ENCODE results near the gene GPER1.
"Not testable (repeated sequence)": the region's sequence is repeated elsewhere in the genome, so short reads cannot be mapped to it uniquely, and the experiment has no call there.

The GPER1 gene

DNA sequence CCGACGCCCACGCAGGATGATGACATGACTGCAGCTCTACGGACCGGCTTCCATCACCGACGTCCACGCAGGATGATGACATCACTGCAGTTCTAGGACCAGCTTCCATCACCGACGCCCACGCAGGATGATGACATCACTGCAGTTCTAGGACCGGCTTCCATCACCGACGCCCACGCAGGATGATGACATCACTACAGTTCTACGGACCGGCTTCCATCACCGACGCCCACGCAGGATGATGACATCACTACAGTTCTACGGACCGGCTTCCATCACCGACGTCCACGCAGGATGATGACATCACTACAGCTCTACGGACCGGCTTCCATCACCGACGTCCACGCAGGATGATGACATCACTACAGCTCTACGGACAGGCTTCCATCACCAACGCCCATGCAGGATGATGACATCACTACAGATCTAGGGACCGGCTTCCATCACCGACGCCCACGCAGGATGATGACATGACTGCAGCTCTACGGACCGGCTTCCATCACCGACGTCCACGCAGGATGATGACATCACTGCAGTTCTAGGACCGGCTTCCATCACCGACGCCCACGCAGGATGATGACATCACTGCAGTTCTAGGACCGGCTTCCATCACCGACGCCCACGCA lies 28.6 kb downstream of the GPER1 start:
- not testable (repeated sequence) for DNase-seq

DNA sequence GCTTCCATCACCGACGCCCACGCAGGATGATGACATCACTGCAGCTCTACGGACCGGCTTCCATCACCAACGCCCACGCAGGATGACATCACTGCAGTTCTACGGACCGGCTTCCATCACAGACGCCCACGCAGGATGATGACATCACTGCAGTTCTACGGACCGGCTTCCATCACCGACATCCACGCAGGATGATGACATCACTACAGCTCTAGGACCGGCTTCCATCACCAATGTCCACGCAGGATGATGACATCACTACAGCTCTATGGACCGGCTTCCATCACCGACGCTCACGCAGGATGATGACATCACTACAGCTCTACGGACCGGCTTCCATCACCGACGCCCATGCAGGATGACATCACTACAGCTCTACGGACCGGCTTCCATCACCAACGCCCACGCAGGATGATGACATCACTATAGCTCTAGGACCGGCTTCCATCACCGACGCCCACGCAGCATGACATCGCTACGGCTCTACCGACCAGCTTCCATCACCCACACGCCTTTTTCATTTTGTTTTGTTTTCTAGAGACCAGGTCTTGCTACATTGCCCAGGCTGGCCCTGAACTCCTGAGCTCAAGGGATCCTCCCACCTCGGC lies 29.5 kb downstream of the GPER1 start:
- DNase-seq = no peak

DNA sequence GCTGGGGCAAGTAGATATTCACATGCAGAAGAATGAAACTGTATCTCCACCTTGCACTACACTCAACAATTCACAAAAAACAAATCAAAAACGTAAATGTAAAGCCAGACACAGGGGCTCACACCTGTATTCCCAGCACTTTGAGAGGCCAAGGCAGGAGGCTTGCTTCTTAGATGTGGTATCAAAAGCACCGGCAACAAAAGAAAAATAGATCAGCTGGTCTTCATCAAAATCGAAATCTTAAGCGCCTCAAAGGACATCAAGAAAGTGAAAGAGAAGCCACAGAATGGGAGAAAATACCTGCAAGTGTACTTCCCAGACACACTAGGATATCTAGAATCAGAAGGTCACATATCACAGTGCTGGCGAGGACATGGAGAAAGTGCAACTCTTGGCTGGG lies 31.3 kb downstream of the GPER1 start:
- DNase-seq = no peak

DNA sequence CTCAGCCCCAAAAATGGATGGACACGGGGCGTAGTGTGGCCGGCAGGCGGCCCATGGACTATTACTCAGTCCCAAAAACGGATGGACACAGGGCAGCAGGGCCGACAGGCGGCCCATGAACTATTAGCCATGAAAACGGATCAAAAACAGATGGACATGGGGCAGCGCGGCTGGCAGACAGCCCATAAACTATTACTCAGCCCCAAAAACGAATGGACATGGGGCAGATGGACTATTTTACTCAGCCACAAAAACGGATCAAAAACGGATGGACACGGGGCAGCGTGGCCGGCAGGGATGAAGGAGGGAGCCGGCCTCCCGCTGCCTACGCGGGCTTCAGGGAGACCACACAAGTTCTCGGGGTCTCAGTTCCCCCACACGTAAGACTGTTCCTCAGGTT lies 32.9 kb downstream of the GPER1 start:
- no peak for DNase-seq

DNA sequence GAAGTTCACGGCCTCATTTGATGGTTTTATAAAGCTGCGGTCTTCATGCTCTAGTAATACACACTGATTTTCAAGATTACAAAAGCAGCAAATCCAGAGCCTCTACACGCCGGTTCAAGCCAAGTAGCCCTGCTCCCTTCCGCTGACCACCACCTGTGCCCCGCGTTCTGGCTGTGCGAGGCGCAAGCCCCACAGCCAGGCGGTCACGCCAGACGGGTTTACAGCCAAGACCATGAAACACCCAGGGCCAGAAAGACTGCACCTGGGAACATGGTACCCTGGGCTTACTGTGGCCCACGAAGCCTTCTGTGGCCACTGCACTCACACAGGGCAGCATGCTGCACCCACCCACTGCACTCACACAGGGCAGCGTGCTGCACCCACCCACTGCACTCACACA lies 33.6 kb downstream of the GPER1 start:
- DNase-seq = no peak

DNA sequence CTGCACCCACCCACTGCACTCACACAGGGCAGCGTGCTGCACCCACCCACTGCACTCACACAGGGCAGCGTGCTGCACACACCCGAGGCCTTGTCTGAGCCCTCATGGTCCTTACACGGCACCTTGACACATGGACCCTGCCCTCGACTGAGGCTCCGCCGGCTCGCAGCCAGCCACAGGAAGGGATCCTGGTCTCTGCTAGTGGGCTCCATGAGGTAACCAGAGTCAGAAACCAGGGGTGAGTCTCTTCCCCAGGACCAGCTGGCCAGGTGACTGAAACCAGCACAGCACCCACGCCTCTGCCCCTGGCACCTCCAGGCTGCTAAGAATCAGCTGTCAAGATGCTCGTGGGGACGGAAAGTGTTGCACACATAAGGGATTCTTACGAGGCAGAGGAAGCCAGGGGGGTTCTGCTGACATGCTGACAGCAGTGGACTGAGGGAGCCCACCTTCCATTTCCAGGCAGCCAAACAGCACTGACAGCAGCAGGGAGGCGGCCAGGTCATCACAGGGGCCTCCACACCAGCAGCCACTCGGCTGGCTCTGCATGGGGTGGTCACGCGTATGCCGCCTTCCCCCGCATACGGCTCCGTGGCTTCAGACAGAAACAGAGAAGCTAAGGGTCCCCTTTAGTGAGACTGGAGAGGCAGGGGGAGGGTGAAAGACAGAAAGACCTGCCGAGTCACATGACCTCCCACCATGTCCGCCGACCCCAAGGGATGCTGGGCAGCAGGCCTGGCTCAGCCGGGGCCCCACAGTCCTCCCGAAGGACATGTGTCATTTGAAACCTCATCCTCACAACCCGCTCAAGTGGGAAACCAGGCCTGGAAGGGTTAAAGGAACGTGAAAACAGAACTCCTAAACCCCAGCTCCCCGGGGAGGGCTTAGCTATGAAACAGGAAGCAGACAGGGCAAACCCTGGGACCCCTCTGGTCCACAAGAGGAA lies 34.2 kb downstream of the GPER1 start:
- DNase-seq = no peak

DNA sequence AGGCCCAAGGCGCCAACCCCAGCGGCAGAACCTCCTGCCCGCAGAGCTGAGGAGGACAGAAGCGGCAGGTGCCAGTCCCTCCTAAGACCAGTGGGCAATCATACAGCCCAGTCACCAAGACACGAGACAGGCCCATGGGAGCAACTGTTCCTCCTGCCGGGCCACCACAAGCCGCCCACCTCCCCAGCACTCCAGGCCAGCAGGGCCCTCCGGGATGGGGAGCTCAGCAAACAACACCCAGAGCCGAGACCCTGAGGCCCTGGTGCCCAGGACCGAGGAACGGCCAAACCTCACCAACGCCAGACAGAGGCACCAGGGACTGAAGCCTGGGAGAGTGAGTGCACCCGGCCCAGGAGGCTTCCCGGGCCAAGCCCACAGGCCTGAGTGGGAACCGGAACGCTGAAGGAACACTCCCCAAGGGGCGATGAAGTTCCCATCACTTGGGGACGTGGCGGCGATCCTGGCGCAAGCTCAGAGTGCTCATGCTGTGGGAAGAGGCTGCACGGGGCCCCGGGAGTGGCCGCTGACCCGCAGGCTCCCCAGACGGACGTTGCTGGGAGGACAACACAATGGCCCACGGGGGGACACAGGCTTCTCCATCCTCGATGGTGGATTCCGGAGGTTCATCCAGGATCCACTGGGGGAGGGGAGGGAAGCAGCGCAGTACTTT lies 35.1 kb downstream of the GPER1 start:
- no peak for DNase-seq

DNA sequence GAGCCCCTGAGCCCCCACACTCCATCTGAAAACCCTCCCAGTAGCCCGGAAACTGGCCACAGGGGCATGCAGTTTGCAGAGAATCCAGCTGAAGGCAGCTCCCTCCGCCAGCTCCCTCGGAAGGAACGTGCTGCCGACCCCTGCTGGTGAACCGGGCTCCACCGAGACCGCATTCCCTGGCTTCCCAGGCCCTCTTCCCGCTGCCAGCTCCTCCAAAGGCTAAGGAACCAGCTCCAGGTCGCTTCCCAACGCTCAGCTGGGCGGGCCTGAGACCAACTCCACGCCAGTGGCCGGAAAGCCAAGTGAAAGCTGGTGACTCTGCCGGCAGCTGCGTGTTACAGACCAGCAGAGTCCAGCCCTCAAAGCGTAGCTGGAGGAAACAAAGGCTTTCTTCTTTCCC lies 35.8 kb downstream of the GPER1 start:
- DNase-seq = peak in 50 of 56 donors; percentile 8 to 82 (median 56)

DNA sequence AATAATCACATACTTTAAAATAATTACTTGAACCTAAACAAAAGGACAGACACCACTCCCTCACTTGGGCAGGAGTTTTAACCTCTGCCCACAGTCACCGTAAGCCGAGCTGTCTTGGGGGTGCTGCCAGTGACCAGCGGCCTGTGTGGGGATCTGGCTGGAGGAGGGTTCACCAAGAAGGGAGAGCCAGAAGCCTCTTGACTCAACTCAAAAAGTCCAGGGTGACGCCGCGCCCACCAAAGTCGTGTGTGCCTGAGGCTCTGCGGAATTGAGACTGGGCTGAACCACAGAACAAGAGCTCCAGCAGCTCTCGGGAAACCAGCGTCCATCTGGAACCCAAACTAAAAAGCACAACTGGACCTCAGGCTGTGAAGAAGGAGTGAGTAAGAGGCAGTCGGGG lies 36.3 kb downstream of the GPER1 start:
- DNase-seq = peak in 1 of 56 donors; percentile 28

DNA sequence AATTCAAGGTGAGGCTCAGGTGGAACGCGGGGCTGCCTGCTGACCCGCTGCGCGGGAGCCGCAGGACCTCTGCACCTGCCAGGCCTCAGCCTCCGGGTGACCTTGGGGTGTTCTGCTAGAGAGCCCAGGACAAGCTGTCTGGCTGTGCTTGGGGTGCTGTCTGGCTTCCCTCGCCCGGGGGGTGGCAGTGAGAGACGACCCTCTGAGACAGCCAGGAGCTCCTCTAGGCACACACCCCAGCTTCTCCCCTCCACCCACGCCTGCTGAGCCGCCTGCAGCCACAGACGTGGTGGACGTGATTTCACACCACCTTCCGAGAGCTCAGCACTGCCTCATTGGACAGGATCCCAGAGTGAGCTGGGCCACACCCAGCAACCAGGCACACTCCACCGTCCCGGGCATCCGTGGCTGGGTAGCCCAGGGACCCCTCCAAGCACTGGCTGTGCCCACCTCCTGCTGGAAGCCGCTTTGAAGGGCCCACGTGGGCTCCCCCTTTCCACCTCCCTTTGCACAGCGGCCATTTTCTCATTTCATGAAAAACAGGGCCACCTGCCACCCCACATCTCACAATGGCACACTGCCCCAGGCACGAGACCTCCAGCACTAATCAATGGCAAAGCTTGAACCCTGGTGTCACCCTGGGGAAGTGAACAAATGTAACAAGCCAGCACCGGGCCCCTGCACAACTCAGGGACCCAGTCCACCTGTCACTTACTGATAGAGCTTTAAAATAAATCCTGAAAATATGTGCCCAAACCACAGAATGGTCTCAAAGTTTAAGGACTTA lies 37.1 kb downstream of the GPER1 start:
- DNase-seq = peak in 6 of 56 donors; percentile 7 to 39 (median 26)

DNA sequence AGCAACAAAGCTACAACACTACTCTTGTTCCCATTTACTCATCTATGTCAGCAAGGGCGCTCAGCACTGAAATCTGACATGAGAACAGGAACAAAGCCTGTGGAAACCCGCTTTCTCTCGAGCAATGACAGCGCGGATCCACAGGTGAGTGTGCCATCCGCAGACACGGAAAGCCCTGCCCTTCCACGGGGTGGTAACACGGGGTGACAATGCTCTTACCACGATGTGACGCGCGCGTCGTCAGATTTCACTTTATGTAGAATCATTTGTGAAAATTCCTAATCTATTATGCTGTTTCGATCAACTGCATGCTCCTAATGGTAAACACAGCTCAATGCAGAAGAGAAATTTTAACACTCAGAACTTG lies 37.7 kb downstream of the GPER1 start:
- no peak for DNase-seq

DNA sequence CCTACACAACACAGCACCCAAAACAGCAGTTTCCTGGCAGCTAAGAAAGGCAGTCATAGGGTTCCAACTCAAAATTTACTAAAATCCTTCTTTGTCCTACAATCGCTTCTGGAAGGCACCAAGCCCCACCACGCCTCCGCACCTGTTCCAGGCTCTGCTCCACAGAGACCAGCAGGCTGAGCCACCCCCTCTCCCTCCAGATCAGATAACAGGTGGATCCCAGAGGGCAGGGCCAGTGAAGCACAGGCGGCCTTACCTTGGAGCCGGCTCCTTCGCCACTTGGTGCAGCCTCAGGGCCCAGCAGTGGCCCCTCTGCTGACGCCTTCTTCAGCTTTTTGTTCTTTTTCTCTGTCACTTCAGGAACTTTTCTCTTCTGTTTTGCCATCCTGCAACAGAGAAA lies 39.1 kb downstream of the GPER1 start:
- DNase-seq = no peak

DNA sequence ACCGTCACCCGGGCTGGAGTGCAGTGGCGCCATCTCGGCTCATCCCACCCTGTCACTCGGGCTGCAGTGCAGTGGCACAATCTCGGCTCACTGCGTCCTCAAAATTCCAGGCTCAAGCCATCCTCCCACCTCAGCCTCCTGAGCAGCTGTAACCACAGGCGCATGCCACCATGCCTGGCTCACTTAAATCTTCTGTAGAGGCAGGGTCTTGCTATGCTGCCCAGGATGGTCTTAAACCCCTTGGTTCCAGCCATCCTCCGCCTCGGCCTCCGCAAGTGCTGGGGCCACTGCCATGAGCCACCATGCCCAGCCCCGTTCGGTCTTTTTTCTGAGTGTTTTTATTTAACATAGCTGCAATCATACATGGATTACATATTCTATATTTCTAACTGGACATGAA lies 41.5 kb downstream of the GPER1 start:
- no peak for DNase-seq

DNA sequence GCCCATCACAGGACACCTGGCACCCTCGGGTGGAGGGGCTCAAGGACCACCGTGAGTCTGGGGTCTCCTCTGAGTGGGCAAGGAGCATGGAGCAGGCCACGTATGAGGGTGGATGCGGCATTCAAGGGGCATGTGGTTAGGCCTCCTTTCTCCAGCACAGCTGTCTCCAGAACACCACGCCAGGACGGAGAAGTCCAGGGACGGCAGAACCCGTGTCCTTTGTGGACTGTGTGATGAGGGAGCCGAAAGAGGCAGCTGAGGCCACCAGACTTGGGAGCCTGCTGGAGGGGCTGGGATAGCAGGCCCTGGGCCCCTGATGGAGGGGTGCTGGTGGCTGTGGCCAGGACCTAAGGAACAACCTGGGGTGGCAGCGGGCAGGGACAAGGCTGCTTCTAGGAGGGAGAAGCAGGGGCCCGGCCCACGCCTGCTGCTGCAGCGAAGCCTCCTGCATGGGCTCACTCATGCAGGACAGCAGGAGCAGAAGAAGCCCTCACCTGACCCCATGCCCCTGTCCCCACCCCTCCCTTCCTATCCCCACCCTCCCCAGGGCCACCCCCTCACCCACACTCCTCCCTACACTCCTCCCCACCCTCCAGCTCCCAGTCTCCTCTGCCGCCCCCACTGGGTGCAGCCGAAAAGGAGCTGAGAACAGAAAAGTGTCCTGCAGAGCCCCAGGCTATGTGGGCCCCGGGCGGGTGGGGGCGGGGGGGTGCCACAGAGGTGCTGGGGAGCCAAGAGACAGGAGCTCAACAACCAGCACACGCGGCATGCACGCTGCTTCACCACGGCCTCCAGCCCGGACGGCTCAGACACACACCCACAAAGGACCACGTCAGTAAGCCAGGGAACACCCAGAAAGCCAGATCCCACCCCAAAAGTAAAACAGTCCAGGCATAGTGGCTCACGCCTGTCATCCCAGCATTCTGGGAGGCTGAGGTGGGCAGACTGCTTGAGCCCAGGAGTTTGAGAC lies 42.4 kb downstream of the GPER1 start:
- no peak for DNase-seq

DNA sequence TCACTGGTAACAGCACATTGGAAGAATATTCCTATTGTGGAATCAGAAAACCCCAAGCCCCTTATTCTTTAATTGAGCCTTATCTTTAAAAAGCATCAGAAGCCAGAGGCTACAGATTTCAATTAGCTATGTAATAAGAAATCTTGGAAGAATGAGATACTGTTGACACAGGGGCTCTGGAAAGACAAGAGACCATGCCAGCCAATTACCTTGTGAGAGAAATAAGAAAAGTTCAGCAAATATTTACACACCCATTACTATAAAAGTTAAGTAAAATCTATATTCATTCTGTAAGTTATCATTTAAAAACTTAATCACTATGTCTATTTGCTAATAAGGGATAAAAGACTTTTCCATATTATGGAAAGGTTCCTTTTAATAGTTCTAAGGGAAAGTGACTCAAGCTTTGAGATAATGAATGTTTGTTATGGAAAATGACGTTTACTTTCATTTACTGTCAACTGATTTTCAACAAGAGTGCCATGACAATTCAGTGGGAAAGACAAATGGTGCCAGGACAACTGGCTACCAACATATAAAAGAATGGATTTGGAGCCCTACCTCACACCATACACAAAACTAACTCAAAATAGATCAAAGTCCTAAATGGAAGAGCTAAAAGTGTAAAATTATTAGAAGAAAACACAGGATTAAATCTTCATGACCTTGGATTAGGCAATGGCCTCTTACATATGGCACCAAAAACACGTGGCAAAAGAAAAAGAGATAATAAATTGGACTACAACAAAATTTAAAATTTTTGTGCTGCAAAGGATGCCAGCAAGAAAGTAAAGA lies 43.8 kb downstream of the GPER1 start:
- DNase-seq = no peak

DNA sequence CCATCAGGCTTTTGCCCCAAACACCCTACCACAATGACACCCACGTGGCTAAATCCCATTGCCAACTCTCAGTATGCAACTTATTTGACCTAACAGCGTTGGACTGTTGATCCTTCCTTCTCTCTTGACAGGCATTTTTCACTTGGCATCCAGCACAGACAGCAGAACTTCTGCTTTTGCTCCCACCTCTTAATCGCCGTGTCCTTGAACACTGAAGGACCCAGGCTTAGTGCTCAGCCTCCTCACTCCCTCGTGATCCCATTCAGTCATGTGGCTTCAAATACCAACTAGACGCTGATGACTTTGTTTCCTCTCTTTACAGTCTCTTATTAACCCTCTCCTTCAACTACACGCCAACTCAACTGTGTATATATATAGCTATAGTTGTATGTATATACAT lies 47.0 kb downstream of the GPER1 start:
- DNase-seq = no peak

DNA sequence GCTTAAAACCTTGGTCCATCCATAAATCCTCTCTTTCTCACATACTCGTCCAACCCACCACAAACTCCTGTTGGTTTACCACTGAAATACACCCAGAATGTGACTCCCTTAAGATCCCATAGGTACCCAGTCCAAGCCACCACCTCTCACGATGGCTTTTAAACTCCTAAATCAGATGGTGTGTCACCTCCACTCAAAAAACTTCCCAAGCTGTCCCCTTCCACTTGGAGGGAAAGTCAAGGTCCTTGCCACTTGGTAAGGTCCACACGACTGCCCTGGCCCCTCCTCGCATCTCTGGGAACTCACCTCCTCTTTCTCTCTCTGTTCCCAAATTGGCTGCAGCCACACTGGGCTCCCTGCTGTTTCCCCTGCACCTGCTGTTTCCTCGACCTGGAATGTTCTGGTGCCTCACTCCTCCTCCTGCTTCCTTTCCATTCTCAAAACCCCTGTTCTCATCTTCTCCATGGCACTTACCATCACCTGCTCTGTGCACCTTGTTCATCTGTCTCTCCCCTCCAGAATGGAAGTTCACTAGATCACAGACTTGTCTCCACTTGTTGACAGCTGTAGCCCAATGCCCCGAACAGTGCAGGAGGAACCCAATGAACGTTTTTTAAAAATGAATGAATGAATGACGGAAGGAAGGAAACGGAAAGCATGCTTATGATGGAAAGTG lies 49.1 kb downstream of the GPER1 start:
- no peak for DNase-seq

DNA sequence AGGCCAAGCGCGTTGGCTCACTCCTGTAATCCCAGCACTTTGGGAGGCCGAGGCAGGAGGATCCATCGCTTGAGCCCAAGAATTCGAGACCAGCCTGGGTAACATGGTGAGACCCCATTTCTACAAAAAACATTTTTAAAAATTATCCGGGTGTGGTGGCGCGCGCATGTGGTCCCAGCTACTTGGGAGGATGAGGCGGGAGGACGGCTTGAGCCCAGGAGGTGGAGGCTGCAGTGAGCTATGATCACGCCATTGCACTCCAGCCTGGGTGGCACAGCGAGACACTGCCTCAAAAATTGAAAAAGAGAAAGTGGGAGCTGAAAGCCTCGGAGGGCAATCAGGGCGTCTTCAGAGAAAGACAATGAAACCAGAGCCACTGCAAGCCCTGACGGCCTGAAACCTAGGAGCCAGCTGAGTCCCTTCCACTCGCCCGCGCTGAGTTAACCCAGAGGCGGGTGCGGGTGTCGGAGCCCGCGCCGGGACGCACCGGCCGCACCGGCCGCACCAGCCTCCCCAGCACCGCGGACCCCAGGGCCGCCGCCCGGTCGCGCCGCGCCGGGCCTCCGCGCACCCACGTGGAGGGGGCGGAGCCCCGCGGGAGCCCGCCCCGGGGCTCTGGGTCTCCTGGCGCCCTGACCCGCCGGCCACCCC lies 49.7 kb downstream of the GPER1 start:
- DNase-seq = no peak
